K562 (cell line): ENCODE results near the gene ITSN1. TPM values are rescaled to one million over a fixed set of nuclear protein-coding genes. Genes with fewer than 3 reads are reported as not detected.
A peak's percentile ranks its signal among the peaks of the same experiment; 100 is the strongest.

Experiments
- CBFA2T3 ChIP-seq: fragments of 450-650 bp; IDR thresholded peaks from 2 replicates; pipeline ENCODE4 v1.6.1; 2017
- CBX1 ChIP-seq: sonication (generic); IDR thresholded peaks from 2 replicates; pipeline ENCODE4 v1.6.1; 2016; ENCODE audit warnings: antibody characterized with exemption, low read depth, mild to moderate bottlenecking
- E2F1 ChIP-seq: sonication (generic); formaldehyde crosslinking; IDR thresholded peaks from 2 replicates; pipeline ENCODE4 v1.8.1; 2023; ENCODE audit warnings: mild to moderate bottlenecking, missing genetic modification reagents, moderate library complexity
- E2F8 ChIP-seq: fragments of 450-650 bp; IDR thresholded peaks from 2 replicates; pipeline ENCODE4 v1.7.1; 2018; ENCODE audit warnings: mild to moderate bottlenecking, low read depth; ENCODE audit not compliant: partially characterized antibody
- ELF4 ChIP-seq: fragments of 450-650 bp; formaldehyde crosslinking; IDR thresholded peaks from 2 replicates; pipeline ENCODE4 v1.4.0; 2022; ENCODE audit warnings: missing genetic modification characterization
- ETV6 ChIP-seq, 3 experiments: fragments of 150-350 bp in 1 of 3; sonication (generic) in 1 of 3; formaldehyde crosslinking in 1 of 3; IDR thresholded peaks; 2 replicates each; pipeline versions ENCODE4 v1.6.1 to v1.8.0; 2014 to 2022; ENCODE audit warnings: borderline replicate concordance in 2 of 3, low read depth in 2 of 3, antibody characterized with exemption in 1 of 3, low read length in 1 of 3, mild to moderate bottlenecking in 1 of 3, missing genetic modification reagents in 1 of 3
- HES1 ChIP-seq: fragments of 450-650 bp; IDR thresholded peaks from 2 replicates; pipeline ENCODE4 v1.6.1; 2016; ENCODE audit warnings: low read depth, mild to moderate bottlenecking, moderate library complexity
- HNRNPL ChIP-seq: fragments of 200-400 bp; formaldehyde crosslinking; IDR thresholded peaks from 2 replicates; pipeline ENCODE4 v1.6.1; 2017; ENCODE audit warnings: low read depth, mild to moderate bottlenecking, low read length
- L3MBTL2 ChIP-seq: fragments of 450-650 bp; IDR thresholded peaks from 2 replicates; pipeline ENCODE4 v1.6.1; 2016; ENCODE audit warnings: mild to moderate bottlenecking, moderate library complexity
- NFE2 ChIP-seq: IDR thresholded peaks from 2 replicates; pipeline ENCODE4 v1.6.1; 2014; ENCODE audit warnings: antibody characterized with exemption, low read depth
- POLR3A ChIP-seq: IDR thresholded peaks from 2 replicates; pipeline ENCODE4 v1.6.1; 2011; ENCODE audit warnings: borderline replicate concordance, mild to moderate bottlenecking, moderate library complexity; ENCODE audit not compliant: insufficient read length, insufficient read depth; ENCODE audit errors: extremely low read depth
- SAFB2 ChIP-seq: fragments of 200-400 bp; formaldehyde crosslinking; IDR thresholded peaks from 2 replicates; pipeline ENCODE4 v1.6.1; 2018; ENCODE audit warnings: borderline replicate concordance, low read length, low read depth, moderate library complexity; ENCODE audit not compliant: severe bottlenecking
- SMAD3 ChIP-seq: fragments of 450-650 bp; formaldehyde crosslinking; conservative IDR thresholded peaks from 2 replicates; pipeline ENCODE4 v1.4.0; 2020; ENCODE audit warnings: mild to moderate bottlenecking
- SMARCC2 ChIP-seq: fragments of 450-650 bp; IDR thresholded peaks from 2 replicates; pipeline ENCODE4 v1.6.1; 2017; ENCODE audit warnings: antibody characterized with exemption, moderate library complexity, mild to moderate bottlenecking, low read depth
- SREBF1 ChIP-seq: fragments of 150-350 bp; IDR thresholded peaks from 2 replicates; pipeline ENCODE4 v1.6.1; 2014; ENCODE audit warnings: antibody characterized with exemption, low read depth, low read length, borderline replicate concordance
- USF1 ChIP-seq: sonication (generic); formaldehyde crosslinking; IDR thresholded peaks from 2 replicates; pipeline ENCODE4 v1.9.0; 2022; ENCODE audit warnings: mild to moderate bottlenecking, missing genetic modification reagents
- ZBTB9 ChIP-seq: fragments of 450-650 bp; formaldehyde crosslinking; IDR thresholded peaks from 2 replicates; pipeline ENCODE4 v1.4.0; 2020; ENCODE audit warnings: mild to moderate bottlenecking, moderate library complexity
- ZNF316 ChIP-seq: fragments of 450-650 bp; IDR thresholded peaks from 2 replicates; pipeline ENCODE4 v1.6.1; 2016
- ZNF408 ChIP-seq: fragments of 250-450 bp; sonication (Bioruptor Pico); IDR thresholded peaks from 2 replicates; pipeline ENCODE4 v1.4.0; 2020; ENCODE audit warnings: low read depth, mild to moderate bottlenecking, moderate library complexity
- polyA plus RNA-seq, 8 experiments: library from polyadenylated mRNA; depleted of rRNA in 4 of 8; stranded (reverse) in 5 of 8; unstranded in 3 of 8; fragments of >200 nt; fragmentation: Nextera tagmentation in 2 of 8; fragmentation: Illumina TruSeq in 1 of 8; extraction: Ambion mirVana in 2 of 8; extraction: Trizol in 1 of 8; gene quantifications; 2 replicates each; pipeline versions ENCODE4 v1.2.1 to v1.2.3, GENCODE V29; 2011 to 2014; ENCODE audit warnings: inconsistent platforms in 1 of 8, missing spikeins in 1 of 8
- total RNA-seq, 7 experiments: library from RNA; depleted of rRNA in 6 of 7; stranded (reverse); fragments of >200 nt in 6 of 7; fragmentation: Illumina TruSeq in 2 of 7; extraction: Trizol in 2 of 7; gene quantifications; 2 replicates each; pipeline versions ENCODE4 v1.2.1 to v1.2.3, GENCODE V29; 2011 to 2021; ENCODE audit warnings: low replicate concordance in 1 of 7

Gene ITSN1
- total and polyA plus RNA-seq, 9 of the 15 experiments (the other 6 are each of a cell fraction or from before 2014, with no cell fraction given), result 1.1 to 12.6 (median 4.8) TPM

- no peak for TF ChIP-seq E2F8
- peak; percentile 89 for TF ChIP-seq ZNF316
- TF ChIP-seq ETV6 (IDR thresholded peaks at IDR 0.05; ENCODE audit: borderline replicate concordance in 1 of 2, low read depth in 2 of 2, low read length in 1 of 2), result no peak
- TF ChIP-seq ETV6 (CRISPR knock-in tag; IDR thresholded peaks at IDR 0.05; ENCODE audit: borderline replicate concordance), result no peak
- no peak for TF ChIP-seq ZBTB9 (CRISPR knock-in tag)
- no peak for TF ChIP-seq SAFB2
- no peak for TF ChIP-seq POLR3A
- no peak for TF ChIP-seq SREBF1
- peak; percentile 85 for TF ChIP-seq NFE2
- peak; percentile 85 for TF ChIP-seq SMARCC2
- TF ChIP-seq SMAD3 (CRISPR knock-in tag), result no peak
- peak; percentile 89 for TF ChIP-seq L3MBTL2
- TF ChIP-seq HNRNPL, result no peak
- TF ChIP-seq HES1, result no peak
- peak; percentile 31; the same call in 1 of the 2 replicates for TF ChIP-seq CBX1
- TF ChIP-seq CBFA2T3, result no peak
- TF ChIP-seq ZNF408 (CRISPR knock-in tag), result no peak
- 0 out of 2 replicates have a peak, but pooled peaks have one; percentile 46 for TF ChIP-seq ELF4
- TF ChIP-seq USF1 (CRISPR knock-in tag), result peak; percentile 75
- no peak for TF ChIP-seq E2F1
Measured at GRCh38 chr21:33947451-33948095, 305.3 kb downstream of the ITSN1 start (continued).
